Measurements from ENCODE around the gene XPC.

GRCh38 chr3:14127516-14128161 is 50.8 kb downstream of the XPC start:
- TF ChIP-seq EZH2 (IDR thresholded peaks at IDR 0.05; ENCODE audit: borderline replicate concordance, low read depth, low read length, poor library complexity, severe bottlenecking) (no peak), CTCF (conservative IDR thresholded peaks at IDR 0.05; ENCODE audit: low read depth, low read length) (no peak)
